Superior temporal gyrus (tissue), 1 donor: ENCODE results near the gene ELN.
A peak's percentile ranks its signal among the peaks of the same experiment; 100 is the strongest.
"Not testable (repeated sequence)": the region's sequence is repeated elsewhere in the genome, so short reads cannot be mapped to it uniquely, and the experiment has no call there.

Experiments used
- DNase-seq: peaks from one replicate; pipeline ENCODE4 v3.0.0-alpha.2; 2016; ENCODE audit errors: extremely low spot score

The ELN gene

DNA sequence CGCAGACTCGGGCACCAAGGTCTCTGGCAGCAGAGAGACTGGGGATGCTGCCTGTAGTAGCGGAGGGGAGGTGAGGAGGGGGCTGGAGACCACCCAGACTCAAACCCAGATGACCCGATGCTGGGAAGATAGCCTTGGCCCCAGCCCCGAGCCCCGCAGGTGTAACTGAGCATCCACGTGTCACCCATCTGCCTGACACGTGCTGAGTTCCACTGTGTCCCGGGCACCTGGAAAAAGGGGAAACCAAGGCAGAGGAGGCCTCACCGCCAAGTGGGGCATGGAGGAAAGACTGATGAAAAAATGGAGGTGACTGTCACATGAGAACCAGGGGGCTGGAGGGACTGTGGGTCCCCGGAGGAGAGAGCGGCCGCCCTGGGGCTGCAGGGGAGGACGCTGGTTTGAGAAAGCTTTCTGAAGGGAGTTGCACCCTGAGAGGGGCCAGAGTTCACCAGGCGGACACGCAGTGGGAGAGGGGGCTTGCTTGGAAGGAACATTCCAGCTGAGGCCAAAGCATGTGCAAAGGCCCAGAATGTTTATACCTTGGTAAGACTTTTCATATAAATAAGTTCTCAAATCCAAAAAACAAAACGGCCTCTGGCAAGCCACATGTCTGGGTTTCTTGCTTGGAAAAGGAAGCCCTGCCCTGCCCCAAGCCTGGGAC lies 27.4 kb upstream of the ELN start:
- no peak for DNase-seq

DNA sequence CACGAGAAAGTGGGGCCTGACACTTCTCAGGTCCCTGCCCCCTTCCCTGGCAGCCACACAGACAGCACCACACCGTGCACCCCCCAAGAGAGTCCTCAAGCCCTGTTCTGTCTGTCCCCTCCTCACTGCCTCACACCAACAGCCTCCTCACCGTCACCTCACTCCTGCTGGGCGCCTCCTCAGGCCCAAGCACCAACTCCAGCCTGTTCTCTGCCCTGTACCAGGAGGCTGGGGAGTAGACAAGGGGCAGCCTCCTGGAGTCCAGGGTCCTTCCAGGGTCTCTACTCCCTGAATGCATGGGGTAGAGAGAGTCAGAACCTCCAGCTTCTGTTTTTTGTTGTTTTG lies 26.9 kb upstream of the ELN start:
- DNase-seq: no peak

DNA sequence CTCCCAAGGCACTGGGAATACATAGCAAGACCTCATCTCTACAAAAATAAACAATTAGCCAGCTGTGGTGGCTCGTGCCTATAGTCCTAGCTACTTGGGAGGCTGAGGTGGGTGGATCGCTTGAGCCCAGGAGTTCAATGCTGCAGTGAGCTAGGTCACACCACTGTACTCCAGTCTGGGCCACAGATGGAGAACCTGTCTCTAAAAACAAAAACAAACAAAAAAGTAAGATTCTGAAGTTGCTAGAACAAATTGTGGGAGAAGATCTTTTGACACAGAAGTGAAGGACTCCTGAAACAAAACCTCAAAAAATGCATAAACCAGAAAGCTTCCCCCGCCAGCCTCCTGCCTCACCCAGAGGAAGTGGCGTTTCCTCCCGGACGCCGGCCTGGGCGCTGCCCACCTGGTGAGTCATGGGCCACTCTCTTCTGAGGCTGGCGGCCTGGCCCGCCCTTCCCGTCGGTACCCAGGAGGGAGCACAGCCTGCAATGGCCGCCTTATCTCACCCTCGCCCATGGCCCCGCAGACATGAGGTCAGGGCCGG lies 25.4 kb upstream of the ELN start:
- DNase-seq: no peak

DNA sequence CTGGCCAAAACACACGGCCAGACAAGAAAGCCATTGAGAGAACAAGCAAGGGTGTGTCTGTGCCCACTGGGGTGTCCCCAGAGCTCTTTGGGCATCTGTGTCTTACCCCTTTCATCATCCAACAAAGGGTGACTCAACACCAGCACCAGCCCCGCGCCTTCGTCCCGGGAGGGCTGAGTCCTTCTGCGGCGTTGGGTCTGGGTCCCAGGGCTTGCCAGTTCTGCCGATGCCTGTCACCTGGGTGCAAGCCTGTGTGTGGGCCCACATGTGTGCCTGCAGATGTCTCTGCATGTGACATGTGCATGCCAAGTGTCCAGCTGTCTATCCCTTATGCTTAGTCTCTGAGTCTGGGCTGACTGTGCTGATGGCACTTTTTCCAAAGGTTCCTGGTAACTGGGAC lies 24.4 kb upstream of the ELN start:
- no peak for DNase-seq

DNA sequence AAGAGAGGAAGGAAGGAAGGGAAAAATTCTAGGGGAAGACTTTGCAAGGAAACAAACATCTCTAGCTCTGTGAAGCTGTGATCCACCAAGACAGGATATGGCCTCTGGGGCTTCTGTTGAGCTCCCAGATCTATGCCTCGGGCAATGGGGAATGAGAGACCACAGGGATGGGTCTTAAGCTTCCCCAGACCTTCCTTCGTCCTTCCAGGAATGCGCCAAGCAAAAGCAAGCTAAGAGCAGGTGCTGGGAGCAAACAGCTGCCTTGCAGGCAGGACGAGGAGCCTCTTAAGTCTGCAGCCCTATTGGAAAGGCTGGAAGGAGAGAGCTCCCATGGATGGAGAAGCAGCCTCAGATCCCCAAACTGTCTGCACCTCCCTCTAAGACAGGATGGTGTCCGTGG lies 21.9 kb upstream of the ELN start:
- no peak for DNase-seq

DNA sequence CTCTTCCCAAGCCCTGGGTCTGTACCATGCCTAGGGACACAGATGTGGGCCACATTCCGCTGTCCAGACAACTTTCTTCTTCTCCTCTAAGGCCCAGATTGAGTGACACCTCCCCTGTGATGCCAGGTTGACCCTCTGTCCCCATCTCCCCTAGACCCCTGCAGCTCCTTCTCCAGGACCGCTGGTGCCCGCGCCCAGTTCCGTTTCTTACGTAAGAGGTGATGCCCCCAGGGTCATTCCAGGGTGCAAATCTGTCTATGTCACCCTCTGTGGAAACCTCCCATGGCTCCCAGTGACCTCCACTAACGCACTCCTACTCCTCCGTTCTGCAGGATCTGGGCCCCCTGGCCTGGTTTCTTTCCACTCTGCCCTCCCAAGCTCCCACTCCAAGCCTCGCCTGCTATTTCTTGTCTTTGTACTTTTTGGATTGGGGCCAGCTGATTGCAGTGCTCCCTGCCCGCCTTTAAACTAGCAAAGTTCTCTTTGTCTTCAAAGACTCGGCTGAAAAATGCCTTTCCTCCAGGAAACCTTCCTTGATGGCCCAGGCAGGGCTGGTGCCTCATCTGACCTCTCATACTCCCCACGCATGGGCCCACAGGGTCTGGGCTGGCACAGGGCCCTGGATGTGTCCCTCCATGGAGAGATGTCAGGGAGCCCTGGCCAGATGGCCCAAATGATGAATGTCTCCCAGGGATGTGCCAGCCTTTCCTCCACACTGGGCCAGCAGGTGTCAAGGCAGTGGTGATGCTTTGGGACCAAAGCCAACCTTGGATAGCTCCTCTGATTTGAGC lies 21.3 kb upstream of the ELN start:
- no peak for DNase-seq

DNA sequence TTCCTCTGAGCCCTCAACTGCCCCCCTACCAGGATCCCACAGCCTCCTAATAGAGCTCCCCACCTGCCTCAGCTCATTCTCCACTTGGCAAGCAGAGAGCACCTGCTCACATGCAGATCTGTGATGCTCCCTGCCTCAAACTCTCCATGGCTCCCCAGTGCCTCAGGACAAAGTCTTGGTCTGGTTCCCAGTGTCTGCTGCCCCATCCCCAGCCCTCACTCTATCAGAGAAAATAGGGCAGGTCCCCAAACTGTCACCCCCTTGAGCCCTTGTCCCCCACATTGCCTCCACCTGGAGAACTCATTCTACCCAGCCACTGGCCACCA lies 20.8 kb upstream of the ELN start:
- no peak for DNase-seq

DNA sequence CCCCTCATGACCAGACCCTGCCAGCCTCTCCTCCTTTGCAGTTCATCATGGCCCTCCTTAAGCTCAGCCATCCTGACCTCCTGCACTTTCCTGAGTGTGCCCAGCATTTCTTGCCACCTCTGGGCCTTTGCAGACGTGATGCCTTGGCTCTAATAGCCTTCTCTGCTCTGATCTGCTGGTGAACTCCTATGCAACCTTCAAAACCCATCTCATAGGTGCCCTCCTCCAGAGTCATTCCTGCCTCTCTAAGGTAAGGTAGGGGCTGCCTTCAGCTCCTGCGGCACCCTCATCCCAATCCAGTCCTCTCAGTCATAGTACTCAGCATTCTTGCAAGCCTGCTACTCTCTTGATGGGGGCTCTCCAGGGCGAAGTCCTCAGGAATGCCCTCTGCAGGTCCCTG lies 19.3 kb upstream of the ELN start:
- DNase-seq: no peak

DNA sequence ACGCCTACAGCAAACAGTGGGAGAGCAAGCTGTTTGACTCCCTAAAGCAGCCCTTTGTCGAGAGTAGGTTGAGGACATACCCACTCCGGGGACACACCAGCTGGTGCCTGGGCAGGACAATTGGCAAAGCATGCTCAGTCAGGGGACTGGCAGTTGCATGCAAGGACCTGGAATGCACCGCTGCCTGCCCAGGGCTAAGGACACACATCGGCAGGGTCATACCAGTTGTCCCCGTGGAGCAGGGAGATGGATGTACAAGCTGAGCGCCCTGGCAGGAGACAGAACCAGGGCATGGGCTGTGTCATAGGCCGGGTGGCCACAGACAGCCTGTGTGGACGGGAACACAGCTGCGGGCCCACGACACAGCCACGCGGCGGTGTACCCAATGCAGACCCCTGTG lies 18.3 kb upstream of the ELN start:
- no peak for DNase-seq

DNA sequence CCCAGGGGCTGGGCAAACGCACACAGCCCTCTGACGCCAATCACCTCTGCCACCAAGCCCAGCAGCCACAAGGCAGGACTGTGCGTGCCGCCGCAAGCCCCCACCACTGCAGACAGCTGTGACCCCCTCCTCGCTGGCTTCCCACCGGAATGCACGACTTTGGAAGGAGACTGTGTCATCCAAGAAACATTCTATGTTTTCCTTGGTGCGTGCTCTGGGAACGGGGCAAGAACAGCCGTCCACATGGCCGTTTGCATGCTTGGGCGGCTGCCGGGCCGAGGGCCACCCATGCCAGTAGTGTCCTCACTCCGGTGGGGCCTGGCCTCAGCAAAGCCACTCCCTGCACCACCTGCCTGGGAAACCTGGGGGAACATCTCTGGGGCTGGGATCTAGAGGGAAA lies 17.6 kb upstream of the ELN start:
- no peak for DNase-seq

DNA sequence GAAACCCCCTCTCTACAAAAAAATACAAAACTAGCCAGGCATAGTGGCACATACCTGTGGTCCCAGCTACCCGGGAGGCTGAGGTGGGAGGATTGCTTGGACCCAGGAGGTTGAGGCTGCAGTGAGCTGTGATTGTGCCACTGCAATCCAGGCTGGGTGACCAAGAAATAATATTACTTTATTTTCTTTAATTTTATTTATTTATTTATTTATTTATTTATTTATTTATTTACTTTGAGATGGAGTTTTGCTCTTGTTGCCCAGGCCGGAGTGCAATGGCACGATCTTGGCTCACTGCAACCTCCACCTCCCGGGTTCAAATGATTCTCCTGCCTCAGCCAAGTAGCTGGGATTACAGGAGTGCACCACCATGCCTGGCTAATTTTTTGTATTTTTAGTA lies 16.6 kb upstream of the ELN start:
- not testable (repeated sequence) for DNase-seq

DNA sequence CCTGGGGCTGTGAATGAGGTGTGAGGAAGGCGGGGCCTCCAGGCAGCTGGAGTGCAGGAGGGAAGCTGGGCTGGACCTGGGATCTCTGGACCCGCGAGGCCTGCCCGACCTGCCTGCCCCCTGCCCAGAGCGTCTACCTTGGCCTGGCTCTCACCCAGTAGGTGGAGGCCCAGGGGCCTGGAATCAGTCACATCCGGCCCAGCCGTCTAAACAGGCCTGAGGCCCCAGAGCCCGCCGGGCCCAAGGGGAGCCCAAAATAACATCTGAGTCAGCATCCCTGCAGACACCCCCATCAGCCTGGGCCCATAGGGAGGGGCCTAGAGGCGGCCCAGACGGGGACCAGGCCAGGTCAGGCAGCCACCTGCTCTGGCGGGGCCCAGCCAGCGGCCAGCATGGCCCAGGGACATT lies 15.1 kb upstream of the ELN start:
- no peak for DNase-seq

DNA sequence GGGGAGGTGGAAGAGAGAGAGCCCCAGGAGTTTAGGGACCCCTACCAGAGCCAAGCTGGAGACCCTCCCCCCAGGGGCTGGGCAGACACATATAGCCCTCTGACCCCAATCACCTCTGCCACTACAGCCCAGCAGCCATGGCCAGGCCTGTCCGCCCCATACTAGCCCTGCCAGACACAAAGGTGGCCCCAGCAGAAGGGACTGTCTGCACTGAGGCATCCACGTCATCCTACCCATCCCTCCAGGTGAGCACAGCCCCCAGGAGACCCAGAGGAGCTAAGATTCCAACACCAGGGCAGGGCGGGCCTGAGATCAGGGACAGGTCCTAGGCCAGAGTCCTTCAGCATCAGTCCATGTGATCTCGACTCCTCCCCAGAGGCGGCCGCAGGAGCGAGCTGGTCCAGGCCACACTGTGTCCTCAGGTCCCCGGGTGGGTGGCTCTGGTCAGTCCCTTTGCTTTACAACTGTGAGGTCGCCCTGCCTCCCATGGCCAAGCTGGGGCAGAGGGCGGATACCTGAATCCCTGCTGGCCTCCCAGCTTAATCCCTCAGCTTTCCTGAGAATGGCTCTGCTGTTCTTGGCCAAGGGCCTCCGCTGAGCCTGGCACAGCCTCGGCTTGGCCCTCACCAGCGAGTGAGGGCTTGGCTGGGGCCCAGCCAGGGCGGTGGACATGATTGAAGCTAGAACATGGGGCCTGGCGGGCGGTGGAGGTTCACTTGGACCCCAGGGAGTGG lies 14.3 kb upstream of the ELN start:
- peak; percentile 42 for DNase-seq

DNA sequence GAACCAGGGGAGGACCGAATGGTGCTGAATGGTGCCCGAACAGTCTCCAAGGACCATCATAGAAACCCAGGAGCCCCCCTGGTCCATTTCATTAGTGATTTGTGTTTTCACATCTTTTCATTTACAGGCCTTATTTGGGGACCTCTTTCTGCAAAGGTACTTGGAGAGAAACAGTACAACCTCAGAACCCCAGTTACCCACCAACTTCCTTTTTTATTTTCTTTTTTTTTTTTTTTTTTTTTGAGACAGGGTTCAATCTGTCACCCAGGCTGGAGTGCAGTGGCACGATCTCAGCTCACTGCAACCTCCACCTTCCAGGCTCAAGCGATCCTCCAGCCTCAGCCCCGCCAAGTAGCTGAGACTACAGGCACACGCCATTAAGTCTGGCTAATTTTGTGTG lies 13.0 kb upstream of the ELN start:
- no peak for DNase-seq

DNA sequence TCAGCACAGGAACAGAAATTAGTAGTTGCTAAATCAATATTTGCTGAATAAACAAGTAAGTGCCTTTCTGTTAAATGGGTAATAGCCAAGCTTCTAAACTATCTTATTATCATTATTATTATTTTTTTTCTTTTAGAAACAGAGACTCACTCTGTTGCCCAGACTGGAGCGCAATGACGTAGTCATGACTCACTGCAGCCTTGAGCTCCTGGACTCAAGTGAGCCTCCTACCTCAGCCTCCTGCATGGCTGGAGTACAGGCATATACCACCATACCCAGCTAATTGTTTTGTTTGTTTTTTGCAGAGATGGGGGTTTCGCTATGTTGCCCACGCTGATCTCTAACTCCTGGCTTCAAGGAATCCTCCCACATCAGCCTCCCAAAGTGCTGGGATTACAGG lies 12.3 kb upstream of the ELN start:
- DNase-seq: no peak

DNA sequence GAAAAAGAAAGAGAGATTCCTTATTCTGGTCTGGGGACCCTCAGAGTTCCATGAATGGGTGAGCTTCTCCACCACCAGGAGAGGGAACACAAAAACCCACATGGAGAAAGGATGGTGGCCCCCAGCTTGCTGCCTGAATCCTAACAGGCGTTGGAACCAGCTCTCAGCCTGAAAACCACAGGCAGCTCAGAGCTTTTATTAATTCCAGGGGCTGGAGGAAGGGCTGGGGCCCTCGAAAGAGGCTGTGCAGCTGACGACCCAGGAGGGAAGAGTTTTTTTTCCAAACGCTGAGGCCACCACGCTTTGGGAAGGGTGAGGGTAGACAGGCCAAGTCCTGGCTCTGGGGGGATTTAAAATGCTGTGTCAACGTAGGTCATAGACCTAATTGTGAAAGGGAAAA lies 10.8 kb upstream of the ELN start:
- DNase-seq: no peak

DNA sequence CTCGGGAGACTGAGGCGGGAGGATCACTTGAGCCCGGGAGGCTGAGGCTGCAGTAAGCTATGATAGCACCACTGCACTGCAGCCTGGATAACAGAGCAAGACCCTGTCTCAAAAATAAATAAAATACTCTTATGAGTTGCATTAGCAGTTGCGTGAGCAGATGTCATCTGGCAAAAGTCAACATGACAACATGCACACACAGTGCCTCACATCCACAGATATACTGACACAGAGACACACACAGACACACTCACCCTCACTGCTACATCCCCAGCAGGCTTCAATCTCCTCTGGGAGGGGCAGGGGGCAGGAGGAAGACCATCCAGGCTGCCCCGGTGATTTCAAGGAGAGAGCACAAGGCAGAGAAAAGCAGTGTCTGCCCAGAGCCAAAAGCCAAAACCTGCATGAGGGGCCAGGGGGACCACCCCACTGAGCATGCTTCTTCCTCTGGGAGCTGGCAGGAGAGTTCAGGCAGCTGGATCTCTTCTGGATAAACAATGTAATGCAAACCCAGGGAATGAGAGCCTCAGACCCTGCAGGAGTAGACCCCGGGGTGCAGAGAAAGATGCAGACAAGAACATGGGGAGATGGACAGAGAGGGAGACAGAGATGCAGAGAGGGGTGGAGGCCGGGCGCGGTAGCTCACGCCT lies 9.6 kb upstream of the ELN start:
- DNase-seq: no peak

DNA sequence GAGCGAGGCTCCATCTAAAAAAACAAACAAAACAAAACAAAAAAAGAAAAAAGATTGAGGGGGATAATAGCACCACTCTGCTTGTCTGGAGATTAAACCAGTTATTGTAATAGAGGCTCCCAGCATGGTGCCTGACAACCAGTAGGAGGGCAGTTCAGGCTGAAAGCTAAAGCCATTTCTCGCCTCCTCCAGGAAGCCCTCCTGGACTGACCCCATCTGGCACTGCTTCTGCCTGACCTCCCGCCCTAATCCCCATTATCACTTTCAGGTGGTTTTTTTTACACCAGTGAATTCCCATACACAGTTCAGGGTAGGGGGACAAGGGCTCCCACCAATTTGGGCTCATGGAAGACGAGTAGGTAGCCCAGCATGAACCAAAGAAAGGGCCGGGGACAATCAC lies 8.8 kb upstream of the ELN start:
- DNase-seq: no peak

DNA sequence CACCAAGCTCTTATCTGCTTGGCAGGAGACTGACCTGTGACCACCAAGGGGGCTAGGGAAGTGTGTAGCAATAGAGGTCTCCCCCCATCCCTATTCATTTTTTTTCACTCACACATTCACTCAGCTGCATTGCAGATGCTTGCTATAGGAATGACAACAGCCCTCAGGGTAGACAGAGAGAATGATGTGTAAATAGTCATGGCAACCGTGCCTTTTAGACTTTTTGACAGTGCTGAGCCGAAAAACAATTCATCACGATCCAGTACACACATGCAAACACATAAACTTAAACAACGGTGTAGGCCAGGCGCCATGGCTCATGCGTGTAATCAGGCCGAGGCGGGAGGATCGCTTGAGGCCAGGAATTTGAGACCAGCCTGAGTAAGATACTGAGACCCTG lies 7.6 kb upstream of the ELN start:
- DNase-seq: no peak

DNA sequence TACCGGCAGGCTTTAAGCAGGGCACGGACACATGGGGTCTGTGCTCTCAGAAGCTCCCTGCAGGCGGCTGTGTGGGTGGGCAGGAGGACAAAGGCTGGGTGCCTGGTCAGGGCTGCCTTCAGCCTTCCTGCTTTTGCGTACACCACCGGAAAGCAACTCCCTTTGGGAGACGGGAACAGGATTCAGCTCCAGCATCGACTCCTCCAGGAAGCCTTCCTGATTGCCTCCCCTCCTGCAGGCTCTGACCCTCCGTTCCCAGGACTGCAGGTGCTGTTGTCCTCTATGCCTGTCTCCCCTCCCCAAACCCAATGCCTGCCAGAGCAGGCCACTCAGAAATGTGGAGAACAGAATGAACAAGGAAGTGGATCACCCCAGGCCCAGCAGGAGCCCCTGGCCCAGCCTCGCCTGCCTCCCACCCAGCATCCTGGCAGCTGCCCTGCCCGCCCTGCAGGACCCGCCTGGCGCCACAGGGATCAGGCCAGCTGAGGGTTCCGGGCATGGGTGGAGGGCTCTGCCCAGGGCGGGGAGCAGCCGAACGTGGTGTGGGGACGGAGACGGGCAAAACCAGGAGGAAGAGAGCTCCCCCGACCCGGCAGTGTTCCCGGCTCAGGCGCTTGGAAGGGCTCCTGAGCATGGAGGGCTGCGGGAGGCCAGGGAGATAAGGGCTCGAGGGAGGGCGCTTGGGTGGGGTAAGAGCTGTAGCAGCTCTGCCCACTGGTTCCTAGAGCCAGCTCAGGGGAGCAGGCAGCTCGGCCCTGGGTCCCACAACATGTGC lies 6.2 kb upstream of the ELN start:
- no peak for DNase-seq

DNA sequence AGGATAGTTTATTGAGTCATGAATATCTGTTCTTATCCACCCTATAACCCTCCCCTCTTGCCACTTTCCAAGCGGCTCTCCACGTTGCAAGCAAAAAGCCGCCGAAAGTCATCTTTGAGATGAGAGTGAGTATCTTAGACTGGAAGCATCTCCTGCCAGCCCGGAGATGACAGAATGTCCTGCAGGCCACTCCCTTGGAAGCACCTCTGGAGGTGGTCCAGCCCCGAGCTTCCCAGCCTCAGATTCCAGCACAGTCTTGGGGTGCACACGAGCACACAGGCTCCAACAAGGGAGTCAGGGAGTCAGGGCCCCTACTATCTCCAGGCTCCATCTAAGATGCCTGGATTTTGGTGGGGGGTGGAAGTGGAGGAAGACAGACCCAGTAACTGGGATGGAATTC lies 5.5 kb upstream of the ELN start:
- DNase-seq: no peak

DNA sequence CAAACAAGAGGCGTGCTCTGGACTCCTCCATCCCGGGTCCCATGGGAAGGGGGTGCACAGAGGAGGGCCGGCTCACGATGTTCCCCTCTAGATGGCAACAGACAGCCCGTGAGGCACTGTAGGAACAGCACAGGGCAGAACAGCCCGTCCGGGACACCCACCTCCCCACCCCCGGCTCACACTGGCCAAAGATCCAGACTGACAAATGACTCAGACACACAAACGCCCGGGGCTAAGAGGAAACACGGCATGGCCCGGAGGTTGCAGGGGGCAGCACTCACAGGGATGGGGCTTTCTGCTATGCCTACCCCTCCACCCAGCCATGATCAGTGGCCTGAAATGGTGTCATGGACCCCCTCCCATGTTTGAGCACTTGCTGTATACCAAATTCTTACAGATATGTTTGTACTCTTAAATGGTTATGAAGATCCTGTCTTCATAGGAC lies 4.9 kb upstream of the ELN start:
- no peak for DNase-seq
